B cell (primary cell): ENCODE results near the gene RAB7B. TPM values are rescaled to one million over a fixed set of nuclear protein-coding genes. Genes with fewer than 3 reads are reported as not detected.
A peak's percentile ranks its signal among the peaks of the same experiment; 100 is the strongest.

ENCODE experiments used
- ATAC-seq: fragments of 200-7000 bp; cut with Tn5 transposase; one replicate; pipeline ENCODE4 v1.10.0; 2021; ENCODE audit warnings: low read depth, mild to moderate bottlenecking, moderate number of reproducible peaks, moderate library complexity
- CTCF ChIA-PET: fragments of 350-600 bp; sonication (Branson Sonifier 250); formaldehyde crosslinking; loops from one replicate; lab custom pipeline; 2021; ENCODE audit warnings: antibody characterized with exemption, inconsistent platforms; lab: Charles Lee
- POLR2A ChIA-PET: fragments of 350-600 bp; sonication (Branson Sonifier 250); formaldehyde crosslinking; loops from one replicate; lab custom pipeline; 2021; ENCODE audit warnings: antibody characterized with exemption; lab: Charles Lee
- DNase-seq: peaks from one replicate; pipeline ENCODE4 v3.0.0; 2013
- H2AFZ ChIP-seq: 2 replicates; pipeline ENCODE4 v1.6.1; 2012; ENCODE audit warnings: mild to moderate bottlenecking, low read depth, low read length; ENCODE audit not compliant: insufficient read depth, poor library complexity, severe bottlenecking
- H3K27ac ChIP-seq, 2 donors: 1 replicate in 1 of 2; 2 replicates in 1 of 2; pipeline ENCODE4 v1.5.1; 2012 to 2013; ENCODE audit warnings: low read length in 2 of 2, mild to moderate bottlenecking in 2 of 2, moderate library complexity in 1 of 2
- H3K27me3 ChIP-seq, 4 experiments: fragments of 200-600 bp in 1 of 4; sonication (generic) in 1 of 4; replicated peaks in 1 of 4; 1 replicate in 2 of 4; 2 replicates in 2 of 4; pipeline versions ENCODE4 v1.6.1 to v1.7.0; 2013 to 2016; ENCODE audit warnings: low read length in 3 of 4, mild to moderate bottlenecking in 2 of 4, mixed read lengths in 1 of 4, moderate library complexity in 1 of 4; ENCODE audit not compliant: insufficient read depth in 4 of 4, control insufficient read depth in 3 of 4; ENCODE audit errors: control extremely low read depth in 1 of 4
- H3K36me3 ChIP-seq, 2 experiments: replicated peaks in 1 of 2; 1 replicate in 1 of 2; 2 replicates in 1 of 2; pipeline versions ENCODE4 v1.6.1 to v1.7.1; 2013; ENCODE audit warnings: low read length in 1 of 2; ENCODE audit not compliant: insufficient read depth in 2 of 2, control insufficient read depth in 1 of 2; ENCODE audit errors: control extremely low read depth in 1 of 2, extremely low read depth in 1 of 2
- H3K4me1 ChIP-seq, 2 donors: fragments of 200-600 bp in 1 of 2; sonication (generic) in 1 of 2; 1 replicate in 1 of 2; 2 replicates in 1 of 2; pipeline versions ENCODE4 v1.5.1 to v1.6.1; 2013 to 2017; ENCODE audit warnings: low read length in 2 of 2; ENCODE audit not compliant: control insufficient read depth in 2 of 2, insufficient read depth in 2 of 2
- H3K4me2 ChIP-seq: replicated peaks from 2 replicates; pipeline ENCODE3; 2012; ENCODE audit warnings: mild to moderate bottlenecking, low read depth, low read length; ENCODE audit not compliant: poor library complexity, severe bottlenecking
- H3K4me3 ChIP-seq, 5 experiments: fragments of 200-600 bp in 1 of 5; sonication (generic) in 1 of 5; 1 replicate in 3 of 5; 2 replicates in 2 of 5; pipeline versions ENCODE4 v1.5.1 to v1.7.0; 2011 to 2016; ENCODE audit warnings: low read length in 4 of 5, mild to moderate bottlenecking in 4 of 5, low read depth in 2 of 5, control low read depth in 1 of 5, moderate library complexity in 1 of 5; ENCODE audit not compliant: insufficient read depth in 1 of 5; ENCODE audit errors: control extremely low read depth in 1 of 5, extremely low read depth in 1 of 5
- H3K79me2 ChIP-seq: fragments of 200-600 bp; sonication (generic); one replicate; pipeline ENCODE4 v1.6.0; 2016; ENCODE audit warnings: low read length; ENCODE audit not compliant: control insufficient read depth, insufficient read depth
- H3K9ac ChIP-seq: fragments of 200-600 bp; sonication (generic); 2 replicates; pipeline ENCODE4 v1.6.1; 2017; ENCODE audit warnings: mild to moderate bottlenecking, low read length, moderate library complexity
- H3K9me3 ChIP-seq, 3 donors: one replicate each; pipeline versions ENCODE4 v1.6.1 to v1.7.1; 2013; ENCODE audit warnings: low read length in 2 of 3; ENCODE audit not compliant: control insufficient read depth in 2 of 3, insufficient read depth in 1 of 3; ENCODE audit errors: control extremely low read depth in 1 of 3
- H4K20me1 ChIP-seq: 2 replicates; pipeline ENCODE4 v1.6.0; 2012; ENCODE audit warnings: mild to moderate bottlenecking, low read length; ENCODE audit not compliant: insufficient read depth, control insufficient read depth, poor library complexity, severe bottlenecking
- H3K27ac Mint-ChIP-seq: one replicate; pipeline ENCODE4 v1.8.0; 2021; ENCODE audit warnings: mixed read lengths
- H3K27me3 Mint-ChIP-seq: one replicate; pipeline ENCODE4 v1.8.0; 2021; ENCODE audit warnings: mixed read lengths
- H3K4me1 Mint-ChIP-seq: one replicate; pipeline ENCODE4 v1.8.0; 2021; ENCODE audit warnings: mixed read lengths
- H3K4me3 Mint-ChIP-seq: one replicate; pipeline ENCODE4 v1.8.0; 2021; ENCODE audit warnings: mixed read lengths
- H3K9me3 Mint-ChIP-seq: one replicate; pipeline ENCODE4 v1.8.0; 2022; ENCODE audit warnings: mixed read lengths; ENCODE audit not compliant: insufficient read depth
- EZH2 ChIP-seq: IDR thresholded peaks from 2 replicates; pipeline ENCODE4 v1.6.1; 2012; ENCODE audit warnings: borderline replicate concordance, low read depth, mild to moderate bottlenecking, moderate library complexity, low read length; ENCODE audit not compliant: insufficient read depth, poor library complexity, severe bottlenecking
- WGBS: methylation state at CpG from one replicate; pipeline ENCODE4 v1.1.5; 2013; ENCODE audit warnings: missing lambda C conversion rate; ENCODE audit not compliant: insufficient coverage; 5-methylcytosine and 5-hydroxymethylcytosine counted together
- intact Hi-C: fragments of 100-400 bp; cut with micrococcal nuclease; formaldehyde crosslinking; loops from one replicate; pipeline ENCODE4 v1.10.0; 2022
- polyA plus RNA-seq: library from polyadenylated mRNA; depleted of rRNA; stranded (reverse); fragments of >200 nt; gene quantifications from 2 replicates; pipeline ENCODE4 v1.2.3, GENCODE V29; 2012
- total RNA-seq, 2 donors: library from RNA; stranded (reverse); fragments of 120-200 nt in 1 of 2; gene quantifications; 1 replicate in 1 of 2; 2 replicates in 1 of 2; pipeline versions ENCODE4 v1.2.3 to v1.2.4, GENCODE V29; 2013 to 2022
- TF ChIP-seq, protein P1 (sequence below): fragments of 200-600 bp; IDR thresholded peaks from one replicate; pipeline ENCODE4 v1.8.0; 2022; ENCODE audit warnings: antibody characterized with exemption, mild to moderate bottlenecking

The RAB7B gene
- total and polyA plus RNA-seq, 2 donors (not counting 1 experiment from before 2014, with no cell fraction given): not detected

DNA sequence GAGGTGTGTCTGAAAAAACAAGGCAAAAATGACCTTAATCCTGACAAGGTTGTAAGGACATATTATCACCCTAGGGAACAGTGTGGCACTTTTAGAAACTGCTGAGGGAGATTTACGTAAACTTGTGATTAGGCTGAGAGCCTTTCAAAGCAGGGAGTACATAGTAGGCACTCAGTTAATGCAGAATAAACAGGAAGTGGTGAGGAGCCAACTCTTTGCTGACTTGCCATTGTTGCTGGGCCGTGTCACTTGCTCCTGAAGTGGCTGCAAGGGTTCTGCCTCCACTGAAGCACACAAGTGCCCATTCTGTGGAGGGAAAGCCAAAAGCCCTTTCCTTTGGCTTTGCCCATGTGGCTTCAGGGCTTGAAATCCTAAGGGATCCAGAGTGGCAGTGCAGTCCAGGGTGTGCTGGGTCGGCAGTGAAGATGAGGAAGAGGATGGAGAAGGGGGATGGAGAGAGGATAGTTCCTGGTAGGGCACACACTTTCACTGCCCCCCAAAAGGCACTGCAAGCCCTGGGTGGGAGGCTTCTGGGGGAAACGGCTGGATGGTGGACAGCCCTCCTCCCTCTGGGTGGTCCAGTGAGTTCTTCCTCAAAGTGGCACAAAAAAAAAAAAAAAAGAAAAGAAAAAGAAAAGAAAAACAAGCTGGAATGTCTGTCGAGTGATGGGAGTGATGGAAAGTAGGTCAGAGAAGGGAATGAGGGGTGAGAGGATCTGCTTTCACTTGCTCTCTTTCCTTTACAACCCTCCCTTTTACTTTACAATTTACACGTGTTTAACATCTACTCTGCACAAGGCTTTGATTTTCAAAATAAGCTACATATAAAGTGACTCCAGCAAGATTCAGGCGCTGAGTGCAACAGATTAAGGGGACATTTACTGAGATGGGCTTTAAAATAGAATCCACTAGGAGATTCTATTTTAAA is 36.1 kb upstream of the RAB7B start:
- peaks cover 74% of the 10 kb centered on the region for H3K79me2 ChIP-seq
- CTCF ChIA-PET: interaction anchor here (0.6 to 4.1 kb wide), 10 partner anchors 9 to 502 kb away, joined by 3 to 21 read pairs (median 4); no protein-coding TSS in a partner anchor
- peak overlapping the region; percentile 85 for H3K4me3 Mint-ChIP-seq
- no peaks in the 10 kb centered on the region for H3K9me3 ChIP-seq
- peak overlapping the region; percentile 21 for H3K9ac ChIP-seq
- H3K4me3 ChIP-seq: peak overlapping the region in 1 of 5 experiments; percentile 1
- H3K4me1 Mint-ChIP-seq: peaks cover 82% of the 10 kb centered on the region
- H3K9me3 Mint-ChIP-seq: no peaks in the 10 kb centered on the region
- POLR2A ChIA-PET: interaction anchor here (0.7 to 1.2 kb wide), 5 partner anchors 9 to 227 kb away, joined by 3 to 8 read pairs (median 5); no protein-coding TSS in a partner anchor
- no peaks in the 10 kb centered on the region for H3K27me3 Mint-ChIP-seq
- H3K27me3 ChIP-seq: no peaks in the 10 kb centered on the region
- H3K4me2 ChIP-seq: peak overlapping the region; percentile 54
- intact Hi-C loops: no loop called here
- peaks cover 88 to 94% of the 10 kb centered on the region in 2 donors for H3K4me1 ChIP-seq
- H3K27ac Mint-ChIP-seq: peak overlapping the region; percentile 95
- peak overlapping the region; percentile 72 to 82 for H3K27ac ChIP-seq
- peak overlapping the region; percentile 57 for H2AFZ ChIP-seq
- DNase-seq: no peak
- H4K20me1 ChIP-seq: no peaks in the 10 kb centered on the region
- TF ChIP-seq, protein P1, sequence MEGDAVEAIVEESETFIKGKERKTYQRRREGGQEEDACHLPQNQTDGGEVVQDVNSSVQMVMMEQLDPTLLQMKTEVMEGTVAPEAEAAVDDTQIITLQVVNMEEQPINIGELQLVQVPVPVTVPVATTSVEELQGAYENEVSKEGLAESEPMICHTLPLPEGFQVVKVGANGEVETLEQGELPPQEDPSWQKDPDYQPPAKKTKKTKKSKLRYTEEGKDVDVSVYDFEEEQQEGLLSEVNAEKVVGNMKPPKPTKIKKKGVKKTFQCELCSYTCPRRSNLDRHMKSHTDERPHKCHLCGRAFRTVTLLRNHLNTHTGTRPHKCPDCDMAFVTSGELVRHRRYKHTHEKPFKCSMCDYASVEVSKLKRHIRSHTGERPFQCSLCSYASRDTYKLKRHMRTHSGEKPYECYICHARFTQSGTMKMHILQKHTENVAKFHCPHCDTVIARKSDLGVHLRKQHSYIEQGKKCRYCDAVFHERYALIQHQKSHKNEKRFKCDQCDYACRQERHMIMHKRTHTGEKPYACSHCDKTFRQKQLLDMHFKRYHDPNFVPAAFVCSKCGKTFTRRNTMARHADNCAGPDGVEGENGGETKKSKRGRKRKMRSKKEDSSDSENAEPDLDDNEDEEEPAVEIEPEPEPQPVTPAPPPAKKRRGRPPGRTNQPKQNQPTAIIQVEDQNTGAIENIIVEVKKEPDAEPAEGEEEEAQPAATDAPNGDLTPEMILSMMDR: no peak
- no peak for TF ChIP-seq EZH2
- 0% methylated on average over 2 of the region's 7 CpGs for WGBS
- H3K36me3 ChIP-seq: no peaks in the 10 kb centered on the region
- peak; percentile 22 for ATAC-seq
